Osteocyte (in vitro differentiated cells): ENCODE results near the gene LHX1. TPM values are rescaled to one million over a fixed set of nuclear protein-coding genes. Genes with fewer than 3 reads are reported as not detected.

ENCODE experiments used
- DNase-seq: peaks from one replicate; pipeline ENCODE4 v3.0.0; 2021; ENCODE audit warnings: mixed read lengths; ENCODE audit not compliant: unreplicated experiment; ENCODE audit errors: extremely low spot score
- H3K27ac Mint-ChIP-seq: one replicate; pipeline ENCODE4 v1.8.0; 2021; ENCODE audit warnings: mild to moderate bottlenecking, mixed read lengths; ENCODE audit not compliant: unreplicated experiment
- H3K27me3 Mint-ChIP-seq: one replicate; pipeline ENCODE4 v1.8.0; 2021; ENCODE audit warnings: mixed read lengths; ENCODE audit not compliant: unreplicated experiment
- H3K36me3 Mint-ChIP-seq: one replicate; pipeline ENCODE4 v1.8.0; 2021; ENCODE audit warnings: mixed read lengths; ENCODE audit not compliant: unreplicated experiment
- H3K4me1 Mint-ChIP-seq: one replicate; pipeline ENCODE4 v1.8.0; 2021; ENCODE audit warnings: mixed read lengths; ENCODE audit not compliant: unreplicated experiment
- H3K4me3 Mint-ChIP-seq: one replicate; pipeline ENCODE4 v1.8.0; 2021; ENCODE audit warnings: mild to moderate bottlenecking, moderate library complexity, mixed read lengths; ENCODE audit not compliant: unreplicated experiment
- H3K9me3 Mint-ChIP-seq: one replicate; pipeline ENCODE4 v1.8.0; 2021; ENCODE audit warnings: mixed read lengths; ENCODE audit not compliant: unreplicated experiment
- long read RNA-seq: library from polyadenylated mRNA; unstranded; transcript quantifications from one replicate; pipeline ENCODE4 v2.0.0, GENCODE V29; 2021
- total RNA-seq: library from RNA; stranded (reverse); gene quantifications from 2 replicates; pipeline ENCODE4 v1.2.1, GENCODE V29; 2021
- TF ChIP-seq, protein P1 (sequence below): fragments of 200-600 bp; sonication (generic); IDR thresholded peaks from 2 replicates; pipeline ENCODE4 v1.5.0; 2021; ENCODE audit warnings: antibody characterized with exemption, mild to moderate bottlenecking, moderate library complexity

Gene LHX1
- not detected in 2 replicates for total RNA-seq
- long read RNA-seq: 0 reads

DNA sequence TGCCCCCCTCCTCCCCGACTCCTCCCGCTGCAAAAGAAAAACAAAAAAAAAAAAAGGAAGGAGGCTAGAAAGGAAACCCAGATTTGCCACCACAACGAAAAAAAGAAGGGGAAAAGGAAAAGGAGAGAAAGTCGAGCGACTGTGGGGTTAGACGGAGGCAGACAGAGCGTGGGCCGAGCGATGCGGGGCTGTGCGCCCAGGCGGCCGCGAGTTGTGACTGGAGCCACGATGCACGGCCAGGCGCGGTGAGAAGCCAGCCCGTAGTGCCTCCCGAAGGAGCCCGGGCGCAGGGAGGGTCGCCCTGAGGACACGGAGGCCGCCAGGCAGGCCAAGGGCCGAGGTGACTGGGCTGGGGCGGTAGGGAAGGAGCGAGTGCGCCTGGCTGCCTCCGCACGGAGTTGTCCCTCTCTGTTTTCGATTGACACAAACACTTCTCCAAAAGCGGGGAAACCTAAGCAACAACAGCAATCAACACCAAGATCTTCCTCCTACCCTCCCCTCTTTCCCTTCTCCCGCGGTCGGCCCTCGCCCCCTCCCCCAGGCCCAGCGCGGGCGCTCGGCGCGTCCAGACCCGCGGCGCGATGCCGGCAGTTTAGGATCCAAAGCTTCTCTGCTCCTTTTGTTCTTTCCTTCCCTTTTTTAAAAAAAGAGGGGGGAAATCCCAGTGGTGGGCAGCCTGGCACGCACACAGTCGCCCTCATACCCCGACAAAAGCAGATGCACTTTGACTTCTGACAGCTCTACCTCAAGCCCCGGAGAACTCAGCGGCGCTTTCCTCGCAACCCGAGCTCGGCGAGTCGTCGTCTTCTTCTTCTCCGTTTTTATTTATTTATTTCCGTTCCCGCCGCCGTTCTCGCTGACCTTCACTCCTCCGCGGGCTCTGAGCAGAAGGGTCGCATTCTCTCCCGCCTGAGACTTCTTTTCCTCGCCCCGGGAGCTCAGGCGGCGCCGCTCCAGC lies at the start of gene LHX1:
Gene LHX1 (plus strand): TSS at position 475 of the 958 bp plus-strand sequence. CDS start 723 bp downstream, outside the sequence.
- H3K9me3 Mint-ChIP-seq: no peaks in the 10 kb centered on the region
- H3K4me3 Mint-ChIP-seq: peak within 1 kb of the TSS; percentile 61
- H3K27ac Mint-ChIP-seq: no peak within 1 kb of the TSS
- H3K36me3 Mint-ChIP-seq: peaks cover under 1% of the 10 kb centered on the region
- TF ChIP-seq, protein P1, sequence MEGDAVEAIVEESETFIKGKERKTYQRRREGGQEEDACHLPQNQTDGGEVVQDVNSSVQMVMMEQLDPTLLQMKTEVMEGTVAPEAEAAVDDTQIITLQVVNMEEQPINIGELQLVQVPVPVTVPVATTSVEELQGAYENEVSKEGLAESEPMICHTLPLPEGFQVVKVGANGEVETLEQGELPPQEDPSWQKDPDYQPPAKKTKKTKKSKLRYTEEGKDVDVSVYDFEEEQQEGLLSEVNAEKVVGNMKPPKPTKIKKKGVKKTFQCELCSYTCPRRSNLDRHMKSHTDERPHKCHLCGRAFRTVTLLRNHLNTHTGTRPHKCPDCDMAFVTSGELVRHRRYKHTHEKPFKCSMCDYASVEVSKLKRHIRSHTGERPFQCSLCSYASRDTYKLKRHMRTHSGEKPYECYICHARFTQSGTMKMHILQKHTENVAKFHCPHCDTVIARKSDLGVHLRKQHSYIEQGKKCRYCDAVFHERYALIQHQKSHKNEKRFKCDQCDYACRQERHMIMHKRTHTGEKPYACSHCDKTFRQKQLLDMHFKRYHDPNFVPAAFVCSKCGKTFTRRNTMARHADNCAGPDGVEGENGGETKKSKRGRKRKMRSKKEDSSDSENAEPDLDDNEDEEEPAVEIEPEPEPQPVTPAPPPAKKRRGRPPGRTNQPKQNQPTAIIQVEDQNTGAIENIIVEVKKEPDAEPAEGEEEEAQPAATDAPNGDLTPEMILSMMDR: no peak
- peak; percentile 73 for DNase-seq
- peaks cover 83% of the 10 kb centered on the region for H3K27me3 Mint-ChIP-seq
- peaks cover 51% of the 10 kb centered on the region for H3K4me1 Mint-ChIP-seq

DNA sequence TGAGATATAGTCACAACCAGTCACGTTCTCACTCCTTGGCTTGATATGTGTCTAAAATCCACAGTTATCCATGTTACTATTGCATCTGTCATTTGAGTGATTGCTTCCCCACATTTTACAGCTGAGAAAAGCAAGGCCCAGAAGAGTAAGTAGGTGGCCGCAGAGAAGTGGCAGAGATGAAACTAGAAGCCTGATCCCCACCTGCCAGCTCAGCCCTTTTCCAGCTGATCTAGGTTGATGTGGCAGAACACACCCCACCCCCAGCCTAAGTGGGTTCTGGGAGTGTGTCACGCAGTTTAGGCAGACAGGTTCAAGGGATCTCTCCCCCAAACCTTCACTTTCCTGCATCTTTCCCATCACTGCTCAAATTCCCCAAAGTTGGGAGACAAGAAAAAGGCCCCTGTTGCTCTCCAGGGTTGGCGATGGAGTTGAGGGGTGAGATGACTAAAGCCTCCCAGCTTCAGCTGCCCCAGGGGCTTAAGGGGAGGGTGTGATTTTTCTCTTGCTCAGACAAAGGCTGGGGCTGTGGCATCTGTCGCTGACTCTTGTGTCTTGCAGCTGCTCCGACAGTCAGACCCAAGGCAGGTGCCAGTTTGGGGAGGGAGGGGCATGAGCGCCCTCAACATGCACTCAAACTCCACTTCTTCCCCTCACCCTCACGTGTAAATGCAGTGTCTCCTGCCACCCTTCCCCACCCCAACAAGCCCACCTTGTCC lies 48.9 kb upstream of the LHX1 start:
- TF ChIP-seq, protein P1: no peak
- no peak for DNase-seq
- H3K27me3 Mint-ChIP-seq: peaks cover 42% of the 10 kb centered on the region
- no peak overlapping the region for H3K27ac Mint-ChIP-seq
- H3K9me3 Mint-ChIP-seq: no peaks in the 10 kb centered on the region
- no peak overlapping the region for H3K4me3 Mint-ChIP-seq
- no peaks in the 10 kb centered on the region for H3K36me3 Mint-ChIP-seq
- H3K4me1 Mint-ChIP-seq: no peaks in the 10 kb centered on the region

DNA sequence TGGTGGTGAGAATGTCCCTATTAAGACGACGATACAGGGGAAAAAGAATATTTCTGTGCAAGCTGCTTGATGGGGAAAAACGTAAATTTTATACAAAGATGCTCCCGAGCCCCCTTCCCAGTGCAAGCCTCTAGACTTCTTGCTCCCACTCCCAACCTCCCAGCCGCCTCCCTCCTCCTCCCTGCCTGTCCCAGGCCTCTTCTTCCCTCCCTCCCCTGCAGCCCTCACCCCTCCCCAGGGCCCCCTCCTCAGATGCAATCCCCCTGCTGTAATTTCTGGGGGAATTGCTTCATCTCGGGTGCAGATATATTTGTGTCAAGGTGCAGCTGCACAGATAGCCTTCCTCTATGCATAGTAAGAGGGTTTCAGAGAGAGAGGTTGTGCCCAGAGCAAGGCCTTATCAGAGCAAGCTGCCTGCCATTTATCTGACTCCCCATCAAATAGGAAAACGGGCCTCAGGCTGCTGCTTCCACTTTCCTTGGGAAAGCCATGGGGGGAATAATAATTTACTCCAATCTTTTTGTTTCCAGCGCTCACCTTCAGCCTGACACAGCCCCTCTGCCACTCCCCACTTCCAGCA lies 47.4 kb upstream of the LHX1 start:
- peaks cover 43% of the 10 kb centered on the region for H3K27me3 Mint-ChIP-seq

DNA sequence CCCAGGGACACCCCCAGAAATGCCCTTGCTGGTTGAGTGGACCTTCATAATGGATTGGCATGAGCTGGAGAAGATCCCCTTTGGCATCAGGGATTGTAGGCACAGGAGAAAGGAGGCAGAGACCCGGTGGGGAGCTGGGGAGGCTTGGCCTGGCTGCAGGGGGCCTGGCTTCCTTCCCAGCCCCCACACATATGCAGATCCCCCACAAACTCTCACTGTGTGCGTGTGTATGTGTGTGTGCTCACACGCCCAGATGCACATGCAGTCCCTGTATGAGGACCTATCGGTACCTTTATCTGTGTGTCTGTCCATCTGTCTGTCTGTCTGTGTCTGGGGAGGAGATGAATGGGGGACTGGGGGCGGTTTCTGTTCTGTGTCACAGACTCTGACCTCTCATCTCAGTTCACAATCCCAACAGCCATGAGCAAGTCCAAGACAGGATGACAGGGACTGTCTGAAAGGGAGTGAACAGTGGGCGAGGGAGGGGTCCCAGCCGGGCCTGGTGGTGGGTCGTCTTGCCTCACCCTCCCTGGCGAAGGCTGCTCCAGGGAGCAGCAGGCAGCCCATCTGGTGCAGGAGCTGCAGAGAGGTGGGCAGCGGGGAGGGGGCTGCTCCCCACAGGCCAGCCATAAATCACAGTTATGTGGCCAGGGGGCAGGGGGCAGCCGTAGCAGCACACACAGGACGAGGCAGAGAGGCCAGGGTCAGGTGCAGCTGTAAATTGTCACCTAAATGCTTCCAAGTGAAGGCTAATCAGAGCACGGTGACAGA lies 46.7 kb upstream of the LHX1 start:
- no peaks in the 10 kb centered on the region for H3K36me3 Mint-ChIP-seq
- H3K27me3 Mint-ChIP-seq: peaks cover 43% of the 10 kb centered on the region
- DNase-seq: no peak
- no peaks in the 10 kb centered on the region for H3K4me1 Mint-ChIP-seq
- TF ChIP-seq, protein P1: no peak
- no peak overlapping the region for H3K4me3 Mint-ChIP-seq
- no peak overlapping the region for H3K27ac Mint-ChIP-seq
- no peaks in the 10 kb centered on the region for H3K9me3 Mint-ChIP-seq

More for the DNA sequence above, 47.4 kb upstream of the LHX1 start:
- H3K4me3 Mint-ChIP-seq: no peak overlapping the region
- no peaks in the 10 kb centered on the region for H3K4me1 Mint-ChIP-seq
- DNase-seq: no peak
- H3K27ac Mint-ChIP-seq: no peak overlapping the region
- TF ChIP-seq, protein P1: no peak
- H3K36me3 Mint-ChIP-seq: no peaks in the 10 kb centered on the region
- H3K9me3 Mint-ChIP-seq: no peaks in the 10 kb centered on the region
